ENCODE measurements around the gene S100Z.

- no peak for TF ChIP-seq EZH2 (IDR thresholded peaks at IDR 0.05)
- TF ChIP-seq, protein P1, sequence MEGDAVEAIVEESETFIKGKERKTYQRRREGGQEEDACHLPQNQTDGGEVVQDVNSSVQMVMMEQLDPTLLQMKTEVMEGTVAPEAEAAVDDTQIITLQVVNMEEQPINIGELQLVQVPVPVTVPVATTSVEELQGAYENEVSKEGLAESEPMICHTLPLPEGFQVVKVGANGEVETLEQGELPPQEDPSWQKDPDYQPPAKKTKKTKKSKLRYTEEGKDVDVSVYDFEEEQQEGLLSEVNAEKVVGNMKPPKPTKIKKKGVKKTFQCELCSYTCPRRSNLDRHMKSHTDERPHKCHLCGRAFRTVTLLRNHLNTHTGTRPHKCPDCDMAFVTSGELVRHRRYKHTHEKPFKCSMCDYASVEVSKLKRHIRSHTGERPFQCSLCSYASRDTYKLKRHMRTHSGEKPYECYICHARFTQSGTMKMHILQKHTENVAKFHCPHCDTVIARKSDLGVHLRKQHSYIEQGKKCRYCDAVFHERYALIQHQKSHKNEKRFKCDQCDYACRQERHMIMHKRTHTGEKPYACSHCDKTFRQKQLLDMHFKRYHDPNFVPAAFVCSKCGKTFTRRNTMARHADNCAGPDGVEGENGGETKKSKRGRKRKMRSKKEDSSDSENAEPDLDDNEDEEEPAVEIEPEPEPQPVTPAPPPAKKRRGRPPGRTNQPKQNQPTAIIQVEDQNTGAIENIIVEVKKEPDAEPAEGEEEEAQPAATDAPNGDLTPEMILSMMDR (IDR thresholded peaks at IDR 0.05) = no peak
- no peak for TF ChIP-seq EZH2phosphoT487 (IDR thresholded peaks at IDR 0.05)
These were observed 114.2 kb downstream of the S100Z start for GRCh38 chr5:76964060-76964459.
